Activated CD4-positive, alpha-beta T cell treated with anti-CD3 and anti-CD28 coated beads, Interleukin-2, amount 50 U/mL, for 48 hours (primary cell): ENCODE data around the gene PEX16.

Experiments
- DNase-seq, 2 experiments: peaks; one replicate each; pipeline ENCODE4 v3.0.0-alpha.2; 2020

Gene PEX16

GRCh38 chr11:45930951-45931570, 13.4 kb upstream of the PEX16 start:
- DNase-seq, result no peak

GRCh38 chr11:45930031-45930794, 12.5 kb upstream of the PEX16 start:
- no peak for DNase-seq

GRCh38 chr11:45929486-45930030, 11.9 kb upstream of the PEX16 start:
- DNase-seq, result no peak

GRCh38 chr11:45928535-45929215, 11.0 kb upstream of the PEX16 start:
- no peak for DNase-seq

- DNase-seq, result no peak
Observed at GRCh38 chr11:45927684-45928413, 10.2 kb upstream of the PEX16 start.

- DNase-seq, result no peak
Observed at GRCh38 chr11:45927332-45927683, 9.6 kb upstream of the PEX16 start.

- DNase-seq, result no peak
Observed at GRCh38 chr11:45926536-45927331, 9.1 kb upstream of the PEX16 start.

GRCh38 chr11:45926001-45926401, 8.3 kb upstream of the PEX16 start:
- DNase-seq, result no peak

GRCh38 chr11:45925550-45925949, 7.9 kb upstream of the PEX16 start:
- no peak for DNase-seq

GRCh38 chr11:45924927-45925326, 7.2 kb upstream of the PEX16 start:
- DNase-seq, result no peak

- no peak for DNase-seq
Observed at GRCh38 chr11:45924036-45924915, 6.6 kb upstream of the PEX16 start.

- DNase-seq, result no peak
Observed at GRCh38 chr11:45922425-45923082, 4.9 kb upstream of the PEX16 start, which contains the start of gene LARGE2. Gene LARGE2, plus strand, starts transcription at chr11:45922656. Its CDS starts 227 bp downstream, at chr11:45922883.

- no peak for DNase-seq
Observed at GRCh38 chr11:45921561-45922424, 4.1 kb upstream of the PEX16 start.

GRCh38 chr11:45920531-45921477, 3.1 kb upstream of the PEX16 start:
- no peak for DNase-seq

- no peak for DNase-seq
Observed at GRCh38 chr11:45919806-45920530, 2.3 kb upstream of the PEX16 start.

- no peak for DNase-seq
Observed at GRCh38 chr11:45918962-45919675, 1.4 kb upstream of the PEX16 start.
